ENCODE data around the gene CCDC50.

DNA sequence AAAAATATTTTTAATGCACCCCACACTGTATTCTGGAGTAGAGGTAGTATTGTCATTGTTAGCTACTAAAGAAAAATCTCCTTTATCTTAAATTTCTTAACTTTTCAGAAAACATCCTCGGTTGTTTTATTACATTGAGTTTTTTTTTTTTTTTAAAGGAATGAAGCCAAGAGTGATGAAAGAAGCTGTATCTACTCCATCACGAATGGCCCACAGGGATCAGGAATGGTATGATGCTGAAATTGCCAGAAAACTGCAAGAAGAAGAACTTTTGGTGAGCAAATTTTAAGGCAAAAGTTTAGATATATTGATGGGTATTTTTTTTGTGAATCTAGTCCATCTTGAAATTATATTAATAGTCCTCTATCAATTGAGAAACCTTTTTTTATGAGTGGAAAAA, 50.8 kb downstream of the CCDC50 start:
- TF ChIP-seq, protein P1, sequence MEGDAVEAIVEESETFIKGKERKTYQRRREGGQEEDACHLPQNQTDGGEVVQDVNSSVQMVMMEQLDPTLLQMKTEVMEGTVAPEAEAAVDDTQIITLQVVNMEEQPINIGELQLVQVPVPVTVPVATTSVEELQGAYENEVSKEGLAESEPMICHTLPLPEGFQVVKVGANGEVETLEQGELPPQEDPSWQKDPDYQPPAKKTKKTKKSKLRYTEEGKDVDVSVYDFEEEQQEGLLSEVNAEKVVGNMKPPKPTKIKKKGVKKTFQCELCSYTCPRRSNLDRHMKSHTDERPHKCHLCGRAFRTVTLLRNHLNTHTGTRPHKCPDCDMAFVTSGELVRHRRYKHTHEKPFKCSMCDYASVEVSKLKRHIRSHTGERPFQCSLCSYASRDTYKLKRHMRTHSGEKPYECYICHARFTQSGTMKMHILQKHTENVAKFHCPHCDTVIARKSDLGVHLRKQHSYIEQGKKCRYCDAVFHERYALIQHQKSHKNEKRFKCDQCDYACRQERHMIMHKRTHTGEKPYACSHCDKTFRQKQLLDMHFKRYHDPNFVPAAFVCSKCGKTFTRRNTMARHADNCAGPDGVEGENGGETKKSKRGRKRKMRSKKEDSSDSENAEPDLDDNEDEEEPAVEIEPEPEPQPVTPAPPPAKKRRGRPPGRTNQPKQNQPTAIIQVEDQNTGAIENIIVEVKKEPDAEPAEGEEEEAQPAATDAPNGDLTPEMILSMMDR (IDR thresholded peaks at IDR 0.05; ENCODE audit: poor library complexity): no peak
- no peak for TF ChIP-seq EZH2 (IDR thresholded peaks at IDR 0.05; ENCODE audit: borderline replicate concordance)
- no peak for TF ChIP-seq EZH2phosphoT487 (IDR thresholded peaks at IDR 0.05; ENCODE audit: low read depth, severe bottlenecking, unreplicated experiment)

All from hepatocyte (in vitro differentiated cells).